BLaER1 (cell line): Measurements from ENCODE around the gene PPM1H.

Source experiments
- H3K27ac ChIP-seq: shearing (Covaris generic); formaldehyde crosslinking; 2 replicates; pipeline ENCODE4 v1.8.1; 2022
- H3K27me3 ChIP-seq: shearing (Covaris generic); formaldehyde crosslinking; 2 replicates; pipeline ENCODE4 v1.8.1; 2022
- H3K36me3 ChIP-seq: shearing (Covaris generic); formaldehyde crosslinking; 2 replicates; pipeline ENCODE4 v1.8.1; 2022
- H3K4me1 ChIP-seq: shearing (Covaris generic); formaldehyde crosslinking; 2 replicates; pipeline ENCODE4 v1.8.1; 2022
- H3K4me2 ChIP-seq: shearing (Covaris generic); formaldehyde crosslinking; 2 replicates; pipeline ENCODE4 v1.8.1; 2022
- H3K4me3 ChIP-seq: shearing (Covaris generic); formaldehyde crosslinking; 2 replicates; pipeline ENCODE4 v1.8.1; 2022
- H3K9ac ChIP-seq: shearing (Covaris generic); formaldehyde crosslinking; 2 replicates; pipeline ENCODE4 v1.8.1; 2022
- H3K9me3 ChIP-seq: shearing (Covaris generic); formaldehyde crosslinking; 2 replicates; pipeline ENCODE4 v1.8.1; 2022
- H4K20me1 ChIP-seq: shearing (Covaris generic); formaldehyde crosslinking; 2 replicates; pipeline ENCODE4 v1.8.1; 2022
- Cebpa-rat ChIP-seq: shearing (Covaris generic); IDR thresholded peaks from 2 replicates; pipeline ENCODE4 v1.8.1; 2022

PPM1H gene

GRCh38 chr12:62655666-62656151 is 279.2 kb downstream of the PPM1H start:
- no peaks in the 10 kb centered on the region for H3K36me3 ChIP-seq
- TF ChIP-seq Cebpa-rat = no peak
- no peaks in the 10 kb centered on the region for H3K27me3 ChIP-seq
- 0 out of 2 replicates have a peak, but pooled peaks cover 4% of the 10 kb centered on the region for H3K9me3 ChIP-seq
- peaks cover 9% of the 10 kb centered on the region; the same call in 1 of the 2 replicates for H3K4me1 ChIP-seq
- H3K27ac ChIP-seq = no peak overlapping the region
- H3K4me3 ChIP-seq = no peak overlapping the region
- no peak overlapping the region for H3K4me2 ChIP-seq
- H3K9ac ChIP-seq = no peak overlapping the region
- no peaks in the 10 kb centered on the region for H4K20me1 ChIP-seq

GRCh38 chr12:62654326-62655241 is 280.4 kb downstream of the PPM1H start:
- Histone ChIP-seq H3K9ac (no peak overlapping the region), H3K4me1 (peaks cover 9% of the 10 kb centered on the region; the same call in 1 of the 2 replicates), H3K4me3 (no peak overlapping the region), H3K9me3 (no peaks in the 10 kb centered on the region), H4K20me1 (no peaks in the 10 kb centered on the region), H3K36me3 (no peaks in the 10 kb centered on the region), H3K27me3 (no peaks in the 10 kb centered on the region), H3K27ac (no peak overlapping the region), H3K4me2 (peak overlapping the region; percentile 20)
- no peak for TF ChIP-seq Cebpa-rat

- Histone ChIP-seq H3K4me1 (peaks cover 9% of the 10 kb centered on the region; the same call in 1 of the 2 replicates), H3K27ac (no peak overlapping the region), H3K27me3 (no peaks in the 10 kb centered on the region), H4K20me1 (no peaks in the 10 kb centered on the region), H3K36me3 (no peaks in the 10 kb centered on the region), H3K9ac (no peak overlapping the region), H3K4me2 (no peak overlapping the region), H3K9me3 (no peaks in the 10 kb centered on the region), H3K4me3 (no peak overlapping the region)
- TF ChIP-seq Cebpa-rat = no peak
Observed at GRCh38 chr12:62653740-62654139, 281.2 kb downstream of the PPM1H start.

- Histone ChIP-seq H3K27me3 (no peaks in the 10 kb centered on the region), H3K4me3 (no peak overlapping the region), H3K4me1 (peaks cover 9% of the 10 kb centered on the region; the same call in 1 of the 2 replicates), H4K20me1 (no peaks in the 10 kb centered on the region), H3K9me3 (no peaks in the 10 kb centered on the region), H3K9ac (no peak overlapping the region), H3K4me2 (no peak overlapping the region), H3K36me3 (no peaks in the 10 kb centered on the region), H3K27ac (no peak overlapping the region)
- no peak for TF ChIP-seq Cebpa-rat
Observed at GRCh38 chr12:62653304-62653703, 281.6 kb downstream of the PPM1H start.

GRCh38 chr12:62651138-62651537 is 283.8 kb downstream of the PPM1H start:
- Histone ChIP-seq H3K27ac (no peak overlapping the region), H4K20me1 (no peaks in the 10 kb centered on the region), H3K4me3 (no peak overlapping the region), H3K27me3 (no peaks in the 10 kb centered on the region), H3K9me3 (no peaks in the 10 kb centered on the region), H3K36me3 (no peaks in the 10 kb centered on the region), H3K4me1 (peaks cover 9% of the 10 kb centered on the region; the same call in 1 of the 2 replicates), H3K4me2 (no peak overlapping the region), H3K9ac (no peak overlapping the region)
- TF ChIP-seq Cebpa-rat = no peak

GRCh38 chr12:62649412-62650138 is 285.4 kb downstream of the PPM1H start:
- Histone ChIP-seq H4K20me1 (no peaks in the 10 kb centered on the region), H3K9me3 (no peaks in the 10 kb centered on the region), H3K27ac (no peak overlapping the region), H3K4me2 (no peak overlapping the region), H3K27me3 (no peaks in the 10 kb centered on the region), H3K9ac (no peak overlapping the region), H3K36me3 (no peaks in the 10 kb centered on the region), H3K4me1 (peaks cover 16% of the 10 kb centered on the region; the same call in 1 of the 2 replicates), H3K4me3 (no peak overlapping the region)
- no peak for TF ChIP-seq Cebpa-rat

- Histone ChIP-seq H3K9me3 (no peaks in the 10 kb centered on the region), H3K4me3 (no peak overlapping the region), H3K4me2 (no peak overlapping the region), H4K20me1 (no peaks in the 10 kb centered on the region), H3K27me3 (no peaks in the 10 kb centered on the region), H3K9ac (no peak overlapping the region), H3K4me1 (peaks cover 11% of the 10 kb centered on the region; the same call in 1 of the 2 replicates), H3K27ac (no peak overlapping the region), H3K36me3 (no peaks in the 10 kb centered on the region)
- TF ChIP-seq Cebpa-rat = no peak
Observed at GRCh38 chr12:62647586-62647985, 287.4 kb downstream of the PPM1H start.

- H3K27ac ChIP-seq = no peak overlapping the region
- H3K27me3 ChIP-seq = no peaks in the 10 kb centered on the region
- H3K4me1 ChIP-seq = peaks cover 11% of the 10 kb centered on the region; the same call in 1 of the 2 replicates
- no peak overlapping the region for H3K4me2 ChIP-seq
- H3K36me3 ChIP-seq = no peaks in the 10 kb centered on the region
- H4K20me1 ChIP-seq = no peaks in the 10 kb centered on the region
- no peak for TF ChIP-seq Cebpa-rat
- no peak overlapping the region for H3K9ac ChIP-seq
- H3K4me3 ChIP-seq = no peak overlapping the region
- H3K9me3 ChIP-seq = no peaks in the 10 kb centered on the region
Observed at GRCh38 chr12:62646566-62646965, 288.4 kb downstream of the PPM1H start.

- Histone ChIP-seq H3K4me3 (no peak overlapping the region), H3K4me1 (peaks cover 11% of the 10 kb centered on the region; the same call in 1 of the 2 replicates), H3K9me3 (no peaks in the 10 kb centered on the region), H4K20me1 (no peaks in the 10 kb centered on the region), H3K36me3 (no peaks in the 10 kb centered on the region), H3K9ac (no peak overlapping the region), H3K27ac (no peak overlapping the region), H3K27me3 (no peaks in the 10 kb centered on the region), H3K4me2 (no peak overlapping the region)
- TF ChIP-seq Cebpa-rat = no peak
Observed at GRCh38 chr12:62643486-62643885, 291.5 kb downstream of the PPM1H start.
